HG03439 (cell line): ENCODE data around the gene FXYD6.
"Not testable (repeated sequence)": the region's sequence is repeated elsewhere in the genome, so short reads cannot be mapped to it uniquely, and the experiment has no call there.

ENCODE experiments used
- ATAC-seq: cut with Tn5 transposase; IDR thresholded peaks from one replicate; pipeline ENCODE4 v1.9.1; 2021; ENCODE audit warnings: mild to moderate bottlenecking, moderate library complexity; ENCODE audit not compliant: unreplicated experiment

Gene FXYD6

GRCh38 chr11:117870103-117870952 is 6.1 kb downstream of the FXYD6 start:
- ATAC-seq = no peak

DNA sequence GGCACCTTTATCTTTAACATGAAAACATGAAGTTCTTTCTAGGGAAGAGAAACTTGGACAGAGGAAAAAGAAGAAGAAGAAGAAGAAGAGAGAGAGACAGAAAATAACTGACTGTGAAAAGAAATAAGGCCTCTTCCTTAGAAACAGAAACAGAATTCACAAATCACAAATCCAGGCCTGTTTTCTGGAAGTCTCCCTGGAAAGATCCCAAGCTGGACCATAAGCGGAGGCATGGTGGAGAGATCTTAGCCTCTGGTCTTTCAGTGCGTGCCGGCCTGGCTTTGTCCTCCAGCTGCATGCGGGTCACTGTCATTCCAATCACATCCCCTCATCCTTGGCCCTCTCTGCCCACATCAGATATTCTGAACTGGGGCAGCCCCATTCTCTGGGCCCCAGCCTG is 6.9 kb downstream of the FXYD6 start:
- ATAC-seq = no peak

DNA sequence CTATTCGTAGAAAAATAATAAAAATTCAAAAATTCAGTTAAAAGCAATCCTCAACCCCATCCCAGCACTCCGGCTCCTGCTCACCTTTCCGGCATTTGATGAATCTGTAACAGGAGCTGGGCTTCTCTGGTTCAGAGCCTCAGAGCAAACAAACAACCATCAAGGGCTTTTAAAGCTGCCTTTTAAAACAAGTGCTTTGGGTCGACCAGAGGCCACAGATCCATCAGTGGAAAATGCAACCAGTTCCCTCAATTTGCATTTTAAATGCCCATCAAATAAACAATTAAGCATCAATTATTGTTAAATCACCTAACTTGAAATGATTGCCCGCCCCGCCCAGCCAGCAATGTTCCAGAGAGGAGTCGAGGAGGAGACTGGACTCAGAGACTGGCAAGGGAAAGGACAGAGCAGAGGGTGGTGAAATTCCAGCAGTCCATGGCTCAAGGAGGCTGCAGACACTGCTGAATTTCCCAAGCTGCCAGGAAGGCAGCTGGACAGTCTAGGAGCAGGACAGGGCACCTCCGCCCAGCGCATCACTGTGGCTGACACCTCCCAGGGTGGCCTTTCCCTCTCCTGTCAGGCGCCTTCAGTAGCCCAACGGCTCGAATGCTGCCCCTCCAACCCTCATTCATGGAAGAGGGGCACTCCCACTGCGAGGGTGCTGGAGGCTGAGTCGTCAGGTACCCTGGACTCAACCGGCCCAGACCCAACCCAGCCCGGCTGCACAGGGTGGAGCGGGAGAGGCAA is 7.5 kb downstream of the FXYD6 start:
- ATAC-seq = no peak

- no peak for ATAC-seq
Observed at GRCh38 chr11:117868088-117868487, 8.4 kb downstream of the FXYD6 start.

- ATAC-seq = no peak
Observed at GRCh38 chr11:117866526-117866925, 9.9 kb downstream of the FXYD6 start.

GRCh38 chr11:117865546-117865945 is 10.9 kb downstream of the FXYD6 start:
- ATAC-seq = not testable (repeated sequence)

GRCh38 chr11:117863383-117863782 is 13.1 kb downstream of the FXYD6 start:
- no peak for ATAC-seq

DNA sequence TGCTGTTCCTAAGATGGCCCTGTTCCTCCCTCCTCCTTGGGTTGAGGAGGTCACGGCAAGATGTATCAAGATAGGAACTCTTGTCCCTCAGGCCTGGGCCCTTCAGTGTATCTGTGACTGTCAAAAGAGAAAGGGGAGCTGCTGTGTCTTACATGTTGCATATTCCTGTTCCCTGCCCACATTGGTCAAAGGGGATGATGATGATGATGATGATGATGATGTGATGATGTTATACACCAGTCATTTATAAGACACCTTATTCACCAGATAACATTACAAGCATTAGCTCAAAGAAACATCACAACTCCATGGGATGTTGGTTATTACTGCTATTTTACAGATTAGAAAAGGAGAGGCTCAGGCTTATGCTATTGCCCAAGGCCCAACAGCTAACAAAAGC is 13.7 kb downstream of the FXYD6 start:
- ATAC-seq = no peak

DNA sequence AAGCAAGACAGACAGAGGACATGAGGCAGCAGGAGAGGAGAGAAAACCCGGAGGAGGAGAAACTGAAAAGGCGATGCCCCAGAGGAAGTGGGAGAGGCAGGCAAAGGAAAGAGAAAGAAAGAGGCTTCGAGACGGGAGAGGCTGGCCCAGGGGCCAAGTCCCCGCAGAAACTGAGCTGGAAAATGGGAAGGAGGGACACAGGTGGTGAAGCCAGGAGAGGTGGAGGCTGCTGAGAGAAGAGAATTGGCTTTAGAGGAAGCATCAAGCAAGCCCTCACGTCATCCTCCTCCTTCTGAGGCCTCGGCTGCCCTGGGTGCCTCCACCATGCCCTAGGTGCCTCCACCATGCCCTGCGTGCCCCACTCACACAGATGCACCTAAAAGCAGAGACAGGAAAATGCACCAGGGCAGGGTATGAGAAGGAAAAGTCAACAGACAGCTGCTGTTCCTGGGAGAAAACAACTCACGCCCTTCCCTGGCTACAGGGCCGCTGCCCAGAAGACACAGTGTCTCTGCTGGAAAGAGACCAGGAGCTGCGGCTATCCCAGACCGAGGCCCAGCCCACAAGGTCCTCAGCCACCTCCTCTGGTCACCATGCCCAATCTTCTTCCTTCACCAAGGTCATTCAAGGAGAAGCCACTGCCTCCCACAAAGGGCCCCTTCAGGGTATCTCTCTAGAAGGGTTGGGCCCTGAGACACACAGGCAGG is 14.3 kb downstream of the FXYD6 start:
- ATAC-seq = no peak

- no peak for ATAC-seq
Observed at GRCh38 chr11:117861151-117862018, 15.1 kb downstream of the FXYD6 start.

DNA sequence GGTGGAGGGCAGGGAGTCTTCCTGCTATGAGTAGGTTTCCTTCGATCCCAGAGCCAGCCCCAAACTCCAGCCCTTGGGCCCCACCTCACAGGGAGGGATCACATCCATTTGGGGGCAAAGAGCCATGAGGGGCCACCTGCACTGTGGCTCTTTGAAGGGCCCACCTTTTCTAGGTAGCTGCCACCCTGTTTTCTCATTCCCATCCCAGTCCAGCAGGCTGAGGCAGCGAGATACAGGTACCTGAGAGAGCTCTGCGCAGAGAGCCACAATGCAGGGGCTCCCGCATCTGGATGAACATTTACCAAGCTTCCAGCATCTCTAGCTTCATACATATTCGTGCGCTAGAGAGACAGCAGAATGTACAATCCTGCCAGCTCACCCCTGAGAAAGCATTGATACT is 16.3 kb downstream of the FXYD6 start:
- no peak for ATAC-seq

- no peak for ATAC-seq
Observed at GRCh38 chr11:117859488-117860112, 16.9 kb downstream of the FXYD6 start.

DNA sequence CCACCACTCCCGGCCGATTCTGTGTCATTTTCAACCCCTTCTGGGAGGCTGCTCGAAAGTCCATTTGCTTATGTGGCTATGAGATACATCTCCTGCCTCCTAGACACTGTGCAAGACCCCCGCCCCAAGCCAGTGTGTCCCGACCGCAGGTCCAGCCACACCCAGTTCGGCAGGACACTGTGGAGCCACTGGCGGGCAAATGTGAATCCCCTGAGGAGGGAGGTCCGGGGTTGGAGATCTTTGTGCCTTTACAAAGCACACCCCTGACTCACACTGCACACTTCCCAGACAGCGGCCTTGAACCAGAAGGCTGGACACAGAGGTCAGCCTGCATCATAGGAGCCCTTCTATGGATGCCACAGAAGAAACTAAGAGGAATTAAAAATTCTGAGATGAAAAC is 17.4 kb downstream of the FXYD6 start:
- ATAC-seq = no peak

- ATAC-seq = no peak
Observed at GRCh38 chr11:117857734-117858414, 18.6 kb downstream of the FXYD6 start.

- ATAC-seq = no peak
Observed at GRCh38 chr11:117855912-117856651, 20.4 kb downstream of the FXYD6 start.

DNA sequence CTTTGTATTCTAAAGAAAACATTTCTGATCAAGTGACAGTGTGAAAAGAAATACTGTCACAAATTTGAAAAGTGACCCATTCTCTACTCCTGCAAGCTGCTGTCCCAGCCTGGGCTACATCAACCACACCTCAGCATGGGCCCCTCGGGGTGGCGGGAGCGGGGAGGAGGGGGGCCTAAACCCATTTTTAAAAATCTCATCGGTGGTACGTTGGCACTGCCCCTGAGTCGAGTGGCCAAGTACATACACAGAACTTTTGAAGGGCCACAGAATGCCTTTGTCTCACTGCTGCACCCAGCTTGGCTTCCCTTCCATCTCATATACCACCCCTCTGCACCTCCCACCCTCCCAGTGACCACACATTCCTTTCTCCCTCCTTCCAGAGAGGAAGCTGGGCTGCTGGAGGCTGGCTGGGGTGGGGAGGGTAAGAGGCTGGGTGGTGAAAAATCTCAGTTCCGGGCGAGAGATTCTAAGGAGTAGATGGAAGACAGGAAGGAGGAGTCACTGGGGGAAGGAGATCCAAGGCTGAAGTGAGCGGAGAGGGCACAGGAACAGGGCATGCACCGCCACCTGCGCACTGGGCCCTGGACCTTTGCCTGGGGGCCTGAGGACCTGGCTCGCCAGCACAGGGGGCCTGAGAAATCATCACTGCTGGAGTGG is 21.1 kb downstream of the FXYD6 start:
- ATAC-seq = no peak

- ATAC-seq = no peak
Observed at GRCh38 chr11:117852309-117852708, 24.1 kb downstream of the FXYD6 start.

DNA sequence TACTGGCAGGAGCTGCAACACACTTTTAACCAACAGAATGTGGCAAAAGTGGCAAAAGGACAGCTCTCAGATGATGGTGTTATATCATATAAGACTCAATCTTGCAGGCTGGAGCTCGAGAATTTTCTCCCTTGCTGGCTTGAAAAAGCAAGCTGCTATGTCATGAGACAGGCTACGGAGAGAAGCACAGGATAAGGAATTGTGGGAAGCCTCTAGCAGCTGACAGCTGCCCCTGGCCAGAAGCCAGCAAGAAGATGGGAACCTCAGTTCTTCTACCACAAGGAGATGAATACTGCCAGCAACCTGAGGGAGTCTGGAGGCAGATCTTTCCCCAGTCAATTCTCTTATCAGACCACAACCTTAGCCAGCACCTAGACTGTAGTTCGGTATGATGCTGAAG is 24.6 kb downstream of the FXYD6 start:
- no peak for ATAC-seq
